GM15510 (cell line): ENCODE measurements around the gene CHCHD3.

ENCODE experiments used
- POLR2A ChIP-seq: IDR thresholded peaks from 3 replicates; pipeline ENCODE4 v1.6.1; 2011; ENCODE audit warnings: borderline replicate concordance; ENCODE audit not compliant: insufficient read length; ENCODE audit errors: extremely low read depth

The CHCHD3 gene

DNA sequence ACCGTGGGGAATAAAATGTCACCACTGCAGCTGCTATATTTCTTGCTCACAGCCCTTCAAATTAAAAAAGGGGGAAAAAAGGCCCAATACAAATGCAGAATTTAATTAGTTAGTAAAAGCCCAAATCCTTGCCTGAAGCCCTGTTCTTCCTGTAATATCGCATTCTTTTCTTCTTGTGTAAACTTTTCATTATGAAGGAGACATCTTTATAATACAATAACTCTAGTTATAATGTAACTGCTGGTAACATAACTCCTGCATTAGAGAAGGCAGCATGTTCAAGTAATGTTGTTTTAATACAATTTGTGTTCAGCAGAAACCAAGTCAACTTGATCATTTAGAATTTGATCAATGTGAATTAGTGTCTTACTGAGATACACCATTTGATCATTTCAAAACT is 250.9 kb downstream of the CHCHD3 start:
- TF ChIP-seq POLR2A: no peak

DNA sequence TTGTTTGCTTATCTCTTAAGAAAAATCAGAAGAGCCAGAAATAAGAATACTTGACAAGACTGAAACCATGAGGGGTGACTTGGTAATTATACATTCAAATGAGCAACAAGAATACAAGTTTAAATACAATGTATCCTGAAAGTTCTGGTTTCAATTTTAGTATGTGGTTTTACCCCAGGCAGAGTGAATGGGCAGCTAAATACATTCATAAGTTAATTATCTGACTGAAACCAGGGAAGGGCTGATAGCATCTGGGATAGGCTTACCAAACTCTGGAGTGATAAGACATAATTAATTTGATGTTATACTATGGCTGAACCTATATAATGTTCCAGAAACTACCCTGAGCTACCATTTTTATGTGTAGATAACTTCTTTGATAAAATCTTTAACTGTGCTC is 253.4 kb downstream of the CHCHD3 start:
- no peak for TF ChIP-seq POLR2A

DNA sequence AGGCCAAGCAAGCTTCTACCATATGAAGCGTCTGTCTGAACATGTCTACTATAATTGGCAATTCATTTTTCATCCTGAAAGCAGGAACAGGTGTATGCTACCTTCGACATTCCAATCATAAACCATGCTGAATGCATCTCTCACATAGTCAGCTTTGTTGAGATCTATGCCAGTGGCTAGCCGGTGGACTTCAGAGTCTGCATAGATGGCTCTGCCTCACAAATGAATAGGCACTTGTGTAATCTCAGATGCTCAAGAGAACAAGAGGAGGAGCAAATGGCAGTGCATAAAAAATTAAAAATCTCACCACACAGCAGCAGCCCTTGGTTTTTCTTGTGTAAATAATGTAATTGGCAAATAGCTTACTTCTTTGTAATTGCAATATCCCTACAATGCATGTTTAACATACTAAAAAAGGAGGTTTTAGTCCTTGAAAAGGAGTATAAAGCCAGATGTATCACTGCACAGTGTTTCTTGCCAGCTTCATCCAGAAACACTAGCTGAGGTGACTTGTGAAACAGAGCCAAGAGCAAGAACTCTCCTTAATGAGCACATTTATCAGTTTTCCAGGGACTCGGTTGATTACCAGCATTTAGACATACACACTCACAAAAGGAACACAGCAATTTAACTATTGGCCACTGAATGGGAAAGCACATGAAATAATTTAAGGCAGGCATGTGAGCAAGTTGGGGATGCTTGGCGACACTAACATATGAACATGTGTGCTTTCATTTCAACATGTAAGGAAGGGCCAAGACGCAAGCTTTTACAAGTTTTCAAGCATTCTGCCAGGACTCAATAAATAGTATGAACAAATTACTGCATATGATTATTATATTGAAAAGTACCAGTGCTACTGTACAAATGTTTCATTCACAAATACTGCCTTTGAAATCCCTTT is 255.7 kb downstream of the CHCHD3 start:
- TF ChIP-seq POLR2A: no peak

DNA sequence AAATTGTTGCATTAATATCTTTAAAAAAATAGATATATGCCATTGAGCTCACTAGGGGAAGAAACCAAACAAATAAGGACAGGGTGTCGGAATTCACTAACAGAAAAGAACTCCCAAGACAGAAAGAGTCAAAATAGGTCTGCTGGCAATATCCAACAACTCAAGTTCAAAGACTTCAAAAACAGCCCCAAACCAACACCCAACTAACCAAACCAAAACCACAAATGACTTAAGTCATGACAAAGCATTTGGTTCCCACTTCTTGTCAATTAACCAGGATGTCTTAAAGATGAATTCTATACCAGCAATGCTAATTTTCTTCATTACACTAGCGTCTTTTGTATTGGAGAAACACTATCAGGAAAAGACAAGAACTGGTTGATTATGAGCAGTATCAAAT is 256.7 kb downstream of the CHCHD3 start:
- TF ChIP-seq POLR2A: no peak

DNA sequence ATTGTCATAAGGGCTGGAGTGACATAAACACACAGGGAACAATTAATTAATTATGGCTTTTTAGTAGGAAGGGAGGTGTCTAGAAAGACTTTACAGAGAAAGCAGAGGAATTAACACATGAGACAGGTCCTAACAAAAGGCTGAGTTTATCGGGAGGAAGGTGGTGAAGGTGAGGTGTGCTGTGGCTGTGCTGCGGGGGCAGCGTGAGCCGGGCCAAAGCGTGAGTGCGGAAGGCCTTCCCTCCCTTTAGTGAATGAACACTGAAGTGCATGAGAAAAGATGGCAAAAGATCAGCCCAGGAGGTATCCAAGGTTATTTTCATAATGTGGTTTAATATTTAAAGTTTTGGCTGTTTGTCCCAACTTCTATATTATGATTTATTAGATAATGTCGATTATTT is 262.2 kb downstream of the CHCHD3 start:
- no peak for TF ChIP-seq POLR2A

DNA sequence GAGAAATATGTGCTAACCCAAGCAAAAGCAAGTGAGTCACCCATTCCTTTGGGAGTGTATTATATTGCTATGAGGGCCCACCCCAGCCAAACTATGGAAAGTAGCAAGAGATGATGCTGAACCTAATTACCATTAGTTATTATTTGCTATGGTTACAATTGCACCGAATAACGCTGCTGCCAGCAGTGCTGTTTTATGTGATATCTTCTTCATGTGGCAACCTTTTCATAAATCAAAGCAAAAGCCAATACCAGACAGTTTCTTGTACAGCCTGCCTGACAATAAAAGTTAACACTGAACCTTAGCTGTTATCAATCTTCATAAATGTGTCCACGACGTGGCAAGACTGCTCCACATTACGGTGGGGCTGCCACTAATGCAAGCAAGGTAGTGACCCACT is 263.9 kb downstream of the CHCHD3 start:
- TF ChIP-seq POLR2A: no peak

DNA sequence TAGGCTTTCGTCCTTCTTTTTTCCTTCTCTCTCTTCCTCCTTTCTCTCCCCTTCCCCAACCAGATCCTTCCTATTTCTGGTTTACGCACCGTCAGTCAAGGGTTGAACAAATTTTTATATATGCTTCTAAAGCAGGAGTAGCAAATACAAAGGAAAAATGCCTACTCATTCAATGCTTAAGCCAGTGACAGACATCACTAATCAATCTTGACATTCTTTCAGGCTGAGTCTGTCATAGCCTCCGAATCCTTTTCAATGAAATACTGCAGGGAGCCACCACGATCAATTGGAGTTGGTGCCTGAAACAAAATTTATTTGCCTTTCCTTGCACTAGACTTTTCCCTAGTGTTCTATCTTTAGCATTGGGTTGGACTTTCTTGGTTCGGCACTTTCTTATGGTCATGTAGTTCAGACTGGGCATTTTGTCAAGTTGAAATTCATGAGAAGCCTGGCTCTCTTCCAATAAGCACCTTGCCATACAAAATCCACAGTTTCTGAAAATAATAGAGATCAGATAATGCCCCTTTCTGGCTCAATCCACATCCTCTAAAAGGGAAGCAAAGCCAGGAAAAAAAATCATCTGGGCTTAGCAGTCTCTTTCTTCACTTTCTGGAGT is 266.1 kb downstream of the CHCHD3 start:
- no peak for TF ChIP-seq POLR2A

DNA sequence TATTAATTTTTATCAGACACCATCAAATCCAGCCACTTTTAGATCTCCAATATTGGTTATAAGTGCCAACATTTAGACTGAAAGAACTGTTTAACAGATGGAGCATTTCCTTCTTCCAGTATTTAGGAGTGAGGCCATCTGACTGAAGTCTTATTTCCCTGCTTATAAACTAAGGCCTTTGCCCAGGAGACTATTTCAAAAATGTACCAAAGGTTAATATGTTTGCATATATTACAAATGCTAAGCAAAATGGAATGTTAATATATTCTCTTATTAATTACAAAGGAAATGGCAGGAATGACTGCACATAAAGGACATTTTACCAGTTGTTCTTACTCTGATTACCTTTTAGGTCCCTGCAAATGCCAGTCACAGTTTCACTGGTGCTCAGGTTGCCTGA is 266.8 kb downstream of the CHCHD3 start:
- no peak for TF ChIP-seq POLR2A

DNA sequence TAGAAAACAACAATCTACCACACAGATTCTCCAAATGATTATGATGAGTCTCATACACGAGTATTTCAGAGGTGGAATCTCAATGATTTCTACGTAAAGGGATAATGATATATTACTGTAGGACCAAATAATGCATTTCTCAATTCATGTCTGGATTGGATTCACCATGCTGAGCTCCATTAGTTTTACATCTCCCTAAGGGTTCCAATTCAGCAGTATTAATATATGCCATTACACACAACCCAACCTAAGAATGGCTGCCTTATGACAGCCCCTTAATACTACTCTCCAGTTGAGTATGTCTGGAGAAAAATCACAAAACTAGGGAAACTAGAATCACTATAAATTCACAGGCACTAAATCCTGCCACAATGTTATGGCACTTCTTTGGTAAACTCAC is 271.3 kb downstream of the CHCHD3 start:
- no peak for TF ChIP-seq POLR2A

DNA sequence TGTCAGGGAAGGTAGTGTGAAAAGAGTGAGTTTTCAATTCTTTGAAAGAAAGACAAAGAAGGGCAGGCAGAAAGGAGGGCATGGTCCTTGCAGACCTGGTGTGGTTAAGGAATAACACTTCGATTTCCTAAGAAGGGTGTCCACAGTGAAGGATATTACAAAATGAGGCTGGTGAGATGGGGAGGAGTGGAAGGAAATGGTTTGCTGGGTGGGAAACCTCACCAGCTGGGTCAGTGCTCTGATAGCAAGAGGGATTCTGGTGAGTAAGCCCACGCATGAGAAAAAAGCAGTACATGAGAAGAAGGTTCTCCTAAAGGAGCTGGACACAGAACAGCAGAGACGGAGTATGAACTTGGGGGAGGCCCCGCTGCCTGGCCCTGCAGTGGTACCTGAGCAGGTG is 275.1 kb downstream of the CHCHD3 start:
- TF ChIP-seq POLR2A: no peak

DNA sequence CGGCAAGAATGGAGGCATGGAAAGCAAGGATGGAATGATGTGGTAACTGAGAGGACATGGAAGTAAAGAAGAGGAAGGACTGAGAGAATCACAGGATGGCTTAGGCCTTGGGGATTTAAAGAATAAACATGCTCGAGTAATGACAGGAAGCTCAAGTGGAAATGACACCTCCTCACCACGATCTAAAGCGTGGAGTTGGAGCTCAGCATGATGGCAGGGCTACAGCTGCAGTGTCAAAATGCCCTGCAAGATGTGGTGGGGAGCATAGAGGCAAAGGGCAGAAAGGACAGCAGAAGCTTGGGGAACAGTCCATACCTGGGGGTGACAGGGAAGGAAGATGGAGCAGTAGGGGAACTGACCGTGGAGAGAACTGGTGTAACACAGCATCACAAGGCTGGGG is 276.1 kb downstream of the CHCHD3 start:
- no peak for TF ChIP-seq POLR2A

DNA sequence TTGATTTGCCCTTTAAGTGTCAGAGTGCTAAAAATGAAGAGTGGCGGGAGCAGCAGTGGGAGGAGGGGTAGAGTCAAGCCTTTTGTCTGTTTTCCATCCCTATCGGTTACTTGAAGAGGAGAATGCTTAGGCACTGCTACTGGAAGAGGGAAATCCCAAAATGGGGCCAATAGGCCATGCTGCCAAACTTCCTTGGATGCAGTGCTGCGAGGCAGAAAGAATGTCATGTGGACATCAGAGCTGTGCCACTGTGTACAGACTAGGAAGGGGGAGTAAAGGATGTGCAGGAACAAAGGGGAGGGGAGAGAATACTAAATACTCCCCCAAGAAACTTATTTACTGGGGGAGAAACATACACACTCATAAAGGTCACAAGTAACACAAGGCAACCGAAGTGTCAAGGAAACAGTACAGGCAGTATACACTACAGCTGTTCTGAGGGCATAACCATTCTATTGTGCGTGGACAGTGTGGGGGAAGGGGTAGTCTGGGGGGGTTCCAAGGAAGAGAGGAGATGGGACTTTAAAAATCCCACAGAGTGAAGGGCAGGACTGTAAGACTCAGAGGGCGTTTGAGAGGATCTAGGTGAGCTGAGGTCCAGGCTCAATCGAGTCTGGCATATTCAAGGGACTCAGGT is 276.9 kb downstream of the CHCHD3 start:
- no peak for TF ChIP-seq POLR2A

DNA sequence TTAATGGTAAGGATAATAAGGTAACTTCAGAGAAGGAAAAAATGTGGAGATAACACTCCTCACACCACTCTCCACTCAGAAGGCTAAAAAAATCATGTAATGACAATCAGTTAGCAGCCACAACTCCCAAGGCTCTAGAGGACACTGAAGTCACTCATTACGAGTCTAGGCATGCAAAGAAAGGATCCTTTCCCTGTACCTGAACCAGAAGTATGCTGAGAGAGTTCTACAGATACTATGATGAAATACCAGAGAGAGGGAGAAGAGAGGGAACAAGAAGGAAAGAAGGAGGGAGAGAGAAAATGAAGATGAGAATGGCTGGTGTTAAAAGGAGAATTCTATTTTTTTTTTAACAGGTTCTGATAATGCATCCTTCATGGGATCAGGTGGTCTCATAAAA is 281.4 kb downstream of the CHCHD3 start:
- no peak for TF ChIP-seq POLR2A

DNA sequence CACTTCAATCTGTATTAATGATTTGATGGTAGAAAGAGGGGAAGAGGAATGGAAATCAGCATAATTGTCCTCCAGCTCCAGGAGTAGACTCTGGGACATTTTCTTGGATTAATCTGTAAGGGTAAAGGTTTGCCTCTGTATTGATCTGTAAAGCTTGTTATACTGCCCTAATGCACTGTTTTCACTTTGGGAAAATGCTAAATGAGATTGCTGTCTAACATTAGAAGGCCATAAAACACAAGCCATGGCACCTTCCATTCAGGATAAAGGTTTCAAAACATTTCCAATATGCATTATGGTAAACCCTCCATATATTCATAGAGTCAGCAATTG is 282.8 kb downstream of the CHCHD3 start:
- TF ChIP-seq POLR2A: no peak

DNA sequence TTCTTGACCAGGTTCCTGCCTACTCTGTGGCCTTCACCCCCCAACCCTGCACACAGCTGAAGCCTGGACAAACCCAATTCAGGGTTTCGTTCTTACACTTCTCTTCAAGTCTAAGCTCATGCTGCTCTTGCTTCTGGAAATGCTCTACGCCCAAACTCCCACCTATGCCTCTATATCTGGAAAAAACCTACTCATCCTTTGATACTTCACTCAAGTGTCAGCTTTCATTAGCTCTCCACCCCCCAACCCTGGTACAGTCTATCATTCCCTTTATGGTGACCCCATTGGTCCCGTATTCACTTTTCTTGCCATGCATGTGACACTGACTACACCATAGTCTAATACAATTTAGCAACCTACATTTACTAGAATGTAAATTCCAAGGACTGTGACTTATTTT is 284.7 kb downstream of the CHCHD3 start:
- no peak for TF ChIP-seq POLR2A

DNA sequence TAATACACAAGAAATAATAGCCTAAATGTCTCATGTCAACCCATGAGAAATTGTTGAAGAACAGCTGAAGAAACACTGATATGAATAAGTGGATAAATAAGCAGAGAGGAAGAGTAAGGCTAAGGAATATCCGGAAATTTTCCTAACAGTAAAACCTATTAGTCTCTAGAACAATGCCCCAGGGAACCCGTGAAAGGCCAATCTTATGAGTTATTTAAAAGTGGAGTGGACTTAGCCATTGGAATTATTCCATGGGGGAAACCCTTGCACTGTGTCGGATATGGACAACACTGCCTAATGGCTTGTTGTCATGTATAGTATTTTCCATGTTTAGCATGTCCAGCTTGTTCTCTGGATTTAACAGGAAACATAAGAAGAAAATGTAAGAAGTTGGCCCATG is 288.4 kb downstream of the CHCHD3 start:
- no peak for TF ChIP-seq POLR2A
